OCI-LY3 (cell line): ENCODE data around the gene KDM2A.

Experiments used
- H2AFZ ChIP-seq: fragments of 200-600, 300-600 bp; shearing (Covaris generic); 2 replicates; pipeline ENCODE4 v1.6.0; 2014; ENCODE audit warnings: antibody characterized with exemption, low read depth, low read length
- H3K27ac ChIP-seq: fragments of 200-600, 300-600 bp; sonication (generic); 2 replicates; pipeline ENCODE4 v1.5.1; 2014; ENCODE audit warnings: mild to moderate bottlenecking, low read length, moderate library complexity, mixed read lengths
- H3K27me3 ChIP-seq: fragments of 200-600, 300-600 bp; sonication (generic); 2 replicates; pipeline ENCODE4 v1.6.1; 2014; ENCODE audit warnings: low read depth, low read length, mixed read lengths
- H3K36me3 ChIP-seq: fragments of 200-600, 300-600 bp; sonication (generic); replicated peaks from 2 replicates; pipeline ENCODE3; 2014; ENCODE audit warnings: low read depth, low read length, mixed read lengths
- H3K4me1 ChIP-seq: fragments of 300-600, 200-600 bp; sonication (generic); 2 replicates; pipeline ENCODE4 v1.6.1; 2014; ENCODE audit warnings: low read length, mixed read lengths
- H3K4me2 ChIP-seq: fragments of 200-600, 300-600 bp; sonication (generic); 2 replicates; pipeline ENCODE4 v1.6.1; 2014; ENCODE audit warnings: low read length, mixed read lengths
- H3K4me3 ChIP-seq: fragments of 300-600, 200-600 bp; sonication (generic); 2 replicates; pipeline ENCODE4 v1.5.1; 2014; ENCODE audit warnings: antibody characterized with exemption, mild to moderate bottlenecking, low read length, moderate library complexity
- H3K79me2 ChIP-seq: fragments of 300-600, 200-600 bp; shearing (Covaris generic); 2 replicates; pipeline ENCODE4 v1.6.1; 2014; ENCODE audit warnings: mild to moderate bottlenecking, low read length, mixed read lengths
- H3K9ac ChIP-seq: fragments of 300-600, 200-600 bp; shearing (Covaris generic); 2 replicates; pipeline ENCODE4 v1.6.0; 2014; ENCODE audit warnings: mild to moderate bottlenecking, low read length, moderate library complexity
- H3K9me3 ChIP-seq: fragments of 200-600, 300-600 bp; shearing (Covaris generic); 2 replicates; pipeline ENCODE4 v1.6.1; 2014; ENCODE audit warnings: low read length, mixed read lengths; ENCODE audit not compliant: insufficient read depth
- H4K20me1 ChIP-seq: fragments of 200-600, 300-600 bp; sonication (generic); 2 replicates; pipeline ENCODE4 v1.6.1; 2016; ENCODE audit warnings: low read length, mixed read lengths; ENCODE audit not compliant: insufficient read depth
- CTCF ChIP-seq: fragments of 200-600, 300-600 bp; sonication (generic); IDR thresholded peaks from 2 replicates; pipeline ENCODE4 v1.5.1; 2014; ENCODE audit warnings: antibody characterized with exemption, low read length, low read depth
- EZH2phosphoT487 ChIP-seq: fragments of 200-600 bp; shearing (Covaris generic); IDR thresholded peaks from 2 replicates; pipeline ENCODE4 v1.6.1; 2018; ENCODE audit warnings: antibody characterized with exemption, mixed run types, low read depth

The KDM2A gene

GRCh38 chr11:67277231-67277961 is 158.3 kb downstream of the KDM2A start:
- Histone ChIP-seq H3K9me3 (no peaks in the 10 kb centered on the region), H3K4me1 (peaks cover 32% of the 10 kb centered on the region), H3K27me3 (no peaks in the 10 kb centered on the region), H3K4me3 (peak overlapping the region; percentile 74), H3K9ac (peak overlapping the region; percentile 92), H3K36me3 (peaks cover 51% of the 10 kb centered on the region), H3K27ac (peak overlapping the region; percentile 93), H3K4me2 (peak overlapping the region; percentile 97), H2AFZ (no peak overlapping the region), H4K20me1 (peaks cover 18% of the 10 kb centered on the region), H3K79me2 (peaks cover 65% of the 10 kb centered on the region)
- no peak; the same call in 1 of the 2 replicates for TF ChIP-seq CTCF
- TF ChIP-seq EZH2phosphoT487 = no peak

- peak overlapping the region; percentile 91 for H3K9ac ChIP-seq
- H3K4me2 ChIP-seq = peak overlapping the region; percentile 97
- H3K4me1 ChIP-seq = peaks cover 30% of the 10 kb centered on the region
- H4K20me1 ChIP-seq = peaks cover 9% of the 10 kb centered on the region
- TF ChIP-seq CTCF = no peak
- no peak for TF ChIP-seq EZH2phosphoT487
- peak overlapping the region; percentile 74 for H3K4me3 ChIP-seq
- peak overlapping the region; percentile 93 for H3K27ac ChIP-seq
- no peaks in the 10 kb centered on the region for H3K27me3 ChIP-seq
- no peak overlapping the region for H2AFZ ChIP-seq
- H3K79me2 ChIP-seq = peaks cover 56% of the 10 kb centered on the region
- H3K9me3 ChIP-seq = no peaks in the 10 kb centered on the region
- peaks cover 54% of the 10 kb centered on the region for H3K36me3 ChIP-seq
Observed at GRCh38 chr11:67278135-67278938, 159.3 kb downstream of the KDM2A start.

- peaks cover 62% of the 10 kb centered on the region for H3K36me3 ChIP-seq
- no peak overlapping the region for H2AFZ ChIP-seq
- TF ChIP-seq EZH2phosphoT487 (no peak), CTCF (no peak)
- H3K27me3 ChIP-seq = no peaks in the 10 kb centered on the region
- H3K79me2 ChIP-seq = peaks cover 48% of the 10 kb centered on the region
- no peak overlapping the region; the same call in 1 of the 2 replicates for H3K27ac ChIP-seq
- no peak overlapping the region for H3K9ac ChIP-seq
- no peaks in the 10 kb centered on the region for H3K9me3 ChIP-seq
- peaks cover 5% of the 10 kb centered on the region; the same call in 1 of the 2 replicates for H4K20me1 ChIP-seq
- peaks cover 30% of the 10 kb centered on the region for H3K4me1 ChIP-seq
- H3K4me2 ChIP-seq = no peak overlapping the region
- H3K4me3 ChIP-seq = no peak overlapping the region
Observed at GRCh38 chr11:67278939-67279588, 160.0 kb downstream of the KDM2A start.
